Cardiac muscle cell (in vitro differentiated cells and primary cell): Measurements from ENCODE around the gene SORBS2. TPM values are rescaled to one million over a fixed set of nuclear protein-coding genes. Genes with fewer than 3 reads are reported as not detected.

ENCODE experiments used
- DNase-seq, 2 donors: peaks; one replicate each; pipeline versions ENCODE4 v3.0.0 to v3.0.0-alpha.2; 2010 to 2017; ENCODE audit warnings: low read depth in 1 of 2, low spot score in 1 of 2
- H3K27ac ChIP-seq: fragments of 200-600 bp; sonication (generic); 2 replicates; pipeline ENCODE4 v1.5.1; 2016
- H3K27me3 ChIP-seq: fragments of 200-600 bp; sonication (generic); 2 replicates; pipeline ENCODE4 v1.6.0; 2016; ENCODE audit warnings: control low read depth
- H3K36me3 ChIP-seq: fragments of 200-600 bp; sonication (generic); 2 replicates; pipeline ENCODE4 v1.5.1; 2016; ENCODE audit warnings: control low read depth
- H3K4me1 ChIP-seq: fragments of 200-600 bp; sonication (generic); 2 replicates; pipeline ENCODE4 v1.8.1; 2017; ENCODE audit warnings: low read depth, mild to moderate bottlenecking, mixed run types
- H3K4me3 ChIP-seq: fragments of 200-600 bp; sonication (generic); 2 replicates; pipeline ENCODE4 v1.5.1; 2016; ENCODE audit warnings: mild to moderate bottlenecking
- H3K9me3 ChIP-seq: fragments of 200-600 bp; sonication (generic); 2 replicates; pipeline ENCODE4 v1.5.1; 2017; ENCODE audit warnings: low read depth, mild to moderate bottlenecking, control low read depth
- CTCF ChIP-seq: IDR thresholded peaks from 2 replicates; pipeline ENCODE4 v1.5.1; 2012; ENCODE audit warnings: low read depth, mild to moderate bottlenecking, low read length
- polyA plus RNA-seq: library from polyadenylated mRNA; unstranded; fragments of >200 nt; fragmentation: Nextera tagmentation; extraction: Ambion mirVana; gene quantifications from 2 replicates; pipeline ENCODE4 v1.2.1, GENCODE V29; 2016
- total RNA-seq: library from RNA; depleted of rRNA; stranded (reverse); fragments of >200 nt; gene quantifications from 2 replicates; pipeline ENCODE4 v1.2.3, GENCODE V29; 2016

SORBS2 gene
- total and polyA plus RNA-seq, 2 experiments from 2014 or later: 453 to 470 TPM

- DNase-seq: no peak
- Histone ChIP-seq H3K4me1 (peaks cover 46% of the 10 kb centered on the region), H3K27me3 (no peaks in the 10 kb centered on the region), H3K4me3 (no peak overlapping the region), H3K36me3 (peaks cover 2% of the 10 kb centered on the region), H3K27ac (peak overlapping the region; percentile 71), H3K9me3 (no peaks in the 10 kb centered on the region)
- TF ChIP-seq CTCF: no peak
Observed at GRCh38 chr4:185779517-185779916, 32.5 kb downstream of the SORBS2 start.

DNA sequence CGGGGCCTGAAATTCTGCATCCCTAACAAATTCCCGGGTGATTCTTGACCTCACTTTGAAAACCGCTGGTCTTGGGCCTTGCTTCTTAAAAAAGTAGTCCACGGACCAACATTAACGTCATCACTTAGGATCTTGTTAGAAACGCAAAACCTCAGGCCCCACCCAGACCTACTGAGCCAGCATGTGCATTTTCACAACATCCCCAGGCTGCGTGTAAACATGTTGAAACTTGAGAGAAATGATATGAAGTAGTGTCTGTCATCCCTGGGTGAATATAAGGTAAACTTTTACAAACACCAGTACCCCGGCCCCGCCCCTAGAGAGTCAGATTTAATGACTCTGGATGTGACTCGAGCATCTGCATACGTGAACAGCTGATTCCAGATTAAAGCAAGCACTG lies 33.7 kb downstream of the SORBS2 start:
- Histone ChIP-seq H3K27me3 (no peaks in the 10 kb centered on the region), H3K9me3 (no peaks in the 10 kb centered on the region), H3K36me3 (no peaks in the 10 kb centered on the region), H3K4me1 (peaks cover 45% of the 10 kb centered on the region), H3K27ac (peak overlapping the region; percentile 86), H3K4me3 (no peak overlapping the region)
- peak in 1 of 2 donors; percentile 23 for DNase-seq
- no peak for TF ChIP-seq CTCF

DNA sequence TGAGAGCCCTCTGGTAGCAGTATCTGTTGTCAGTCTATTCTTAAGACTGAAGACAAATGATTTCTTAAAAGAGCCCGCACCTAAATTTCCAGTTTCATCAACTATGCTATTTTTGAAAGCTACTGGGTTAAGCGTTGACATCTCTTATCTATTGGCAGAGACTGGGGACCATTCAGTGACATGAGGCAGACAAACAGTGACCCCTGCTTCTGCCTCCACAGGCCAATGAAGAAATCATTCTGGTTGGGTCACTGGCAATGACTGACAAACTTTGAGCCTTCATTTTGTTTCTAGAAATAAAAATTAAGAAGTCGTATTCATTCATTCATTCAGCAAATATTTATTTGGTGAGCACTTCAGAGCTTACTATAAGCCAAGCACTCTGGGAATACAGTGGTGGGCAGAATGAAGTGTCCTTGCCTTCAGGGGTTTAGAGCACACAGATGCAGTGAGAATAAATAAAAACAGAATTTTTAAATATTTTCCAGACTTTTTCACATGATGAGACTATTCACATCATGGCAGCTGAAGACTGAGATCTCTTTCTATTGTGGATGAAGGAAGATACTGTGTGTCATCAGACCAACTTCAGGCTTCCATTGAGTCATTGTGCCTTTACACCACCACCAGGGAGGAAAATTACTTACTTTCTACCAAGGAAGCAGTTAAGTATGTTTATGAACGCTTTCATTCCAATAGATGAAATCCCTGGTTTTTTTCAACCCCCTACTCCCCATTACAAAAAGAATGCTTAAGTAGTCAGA lies 36.0 kb downstream of the SORBS2 start:
- H3K27ac ChIP-seq: peak overlapping the region; percentile 86
- H3K4me3 ChIP-seq: peak overlapping the region; percentile 60
- TF ChIP-seq CTCF: no peak
- H3K36me3 ChIP-seq: no peaks in the 10 kb centered on the region
- H3K9me3 ChIP-seq: no peaks in the 10 kb centered on the region
- peak; percentile 21 to 57 for DNase-seq
- peaks cover 59% of the 10 kb centered on the region for H3K4me1 ChIP-seq
- no peaks in the 10 kb centered on the region for H3K27me3 ChIP-seq

DNA sequence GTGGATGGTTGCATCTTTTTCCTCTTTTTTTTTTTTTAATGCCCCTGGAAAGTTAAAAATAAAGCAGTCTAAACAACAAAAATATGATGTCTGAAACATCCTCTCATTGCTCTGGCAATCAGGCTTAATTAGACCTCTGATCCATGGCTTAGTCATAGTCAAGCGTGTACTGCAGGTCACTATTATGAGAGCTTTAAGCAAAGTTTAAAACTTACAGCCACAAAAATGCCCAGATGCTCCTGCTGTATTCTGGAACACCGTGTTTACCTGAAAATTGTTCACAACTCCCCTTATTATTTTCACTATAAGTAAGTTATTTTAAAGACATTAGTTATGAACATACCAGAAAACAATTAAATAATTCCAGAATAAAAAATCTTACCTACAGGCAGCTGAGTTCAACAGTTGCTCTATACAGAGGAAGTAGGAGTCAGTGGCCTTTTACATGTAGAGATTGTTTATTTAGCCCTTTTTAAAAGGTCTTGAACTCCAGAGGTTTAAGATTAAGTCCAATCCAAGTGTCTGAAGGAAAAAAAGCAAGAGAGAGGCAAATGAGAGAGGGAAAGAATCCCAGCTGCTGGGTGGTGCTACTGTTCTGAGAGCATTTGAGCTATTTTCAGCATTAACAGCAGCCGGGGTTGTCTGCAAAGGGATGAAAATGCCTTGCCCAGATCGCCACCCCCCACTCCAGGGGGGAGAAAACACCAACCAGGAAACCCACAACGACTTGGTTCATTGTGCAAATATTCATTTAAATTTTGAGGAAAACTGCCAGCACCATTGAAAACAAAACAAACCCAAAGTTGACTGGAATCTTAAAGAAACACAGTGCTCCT lies 36.9 kb downstream of the SORBS2 start:
- Histone ChIP-seq H3K4me3 (peak overlapping the region; percentile 60), H3K9me3 (no peaks in the 10 kb centered on the region), H3K27ac (peak overlapping the region; percentile 86), H3K36me3 (peaks cover 3% of the 10 kb centered on the region), H3K4me1 (peaks cover 59% of the 10 kb centered on the region), H3K27me3 (no peaks in the 10 kb centered on the region)
- TF ChIP-seq CTCF: peak; percentile 13
- peak; percentile 72 to 89 for DNase-seq

DNA sequence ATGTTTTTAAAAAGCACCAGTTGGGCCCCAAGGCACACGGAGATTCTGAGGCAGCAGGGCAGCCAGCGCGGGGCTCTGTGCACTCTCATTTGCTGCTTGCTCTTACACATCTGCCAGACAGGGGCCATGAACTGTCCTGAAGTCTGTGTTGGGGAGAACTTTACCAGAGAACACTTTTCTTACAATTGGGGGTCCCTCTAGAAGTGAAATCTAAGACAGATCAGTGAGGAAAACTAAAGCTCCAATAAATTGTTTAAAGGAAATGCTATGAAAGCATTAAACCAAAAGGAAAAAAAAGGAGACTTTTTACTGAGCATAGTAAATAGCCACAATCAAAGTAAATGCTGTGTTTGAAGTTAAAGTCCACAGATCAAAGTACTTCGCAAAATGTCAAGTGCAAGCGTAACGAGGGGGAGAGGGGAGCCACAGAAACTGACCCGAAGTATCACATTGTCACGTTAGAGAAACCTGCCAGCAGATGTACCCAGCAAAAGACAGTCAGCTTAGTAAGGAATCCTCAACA lies 37.8 kb downstream of the SORBS2 start:
- H3K27ac ChIP-seq: peak overlapping the region; percentile 86
- peaks cover 3% of the 10 kb centered on the region for H3K36me3 ChIP-seq
- DNase-seq: peak in 1 of 2 donors; percentile 39
- no peaks in the 10 kb centered on the region for H3K27me3 ChIP-seq
- no peak for TF ChIP-seq CTCF
- peak overlapping the region; percentile 60 for H3K4me3 ChIP-seq
- H3K4me1 ChIP-seq: peaks cover 55% of the 10 kb centered on the region
- H3K9me3 ChIP-seq: no peaks in the 10 kb centered on the region
